ENCODE results near the gene GJA3. TPM values are rescaled to one million over a fixed set of nuclear protein-coding genes. Genes with fewer than 3 reads are reported as not detected.

GJA3 gene
- 0.16 TPM in 1 of 2 replicates, not detected in the other for total RNA-seq

DNA sequence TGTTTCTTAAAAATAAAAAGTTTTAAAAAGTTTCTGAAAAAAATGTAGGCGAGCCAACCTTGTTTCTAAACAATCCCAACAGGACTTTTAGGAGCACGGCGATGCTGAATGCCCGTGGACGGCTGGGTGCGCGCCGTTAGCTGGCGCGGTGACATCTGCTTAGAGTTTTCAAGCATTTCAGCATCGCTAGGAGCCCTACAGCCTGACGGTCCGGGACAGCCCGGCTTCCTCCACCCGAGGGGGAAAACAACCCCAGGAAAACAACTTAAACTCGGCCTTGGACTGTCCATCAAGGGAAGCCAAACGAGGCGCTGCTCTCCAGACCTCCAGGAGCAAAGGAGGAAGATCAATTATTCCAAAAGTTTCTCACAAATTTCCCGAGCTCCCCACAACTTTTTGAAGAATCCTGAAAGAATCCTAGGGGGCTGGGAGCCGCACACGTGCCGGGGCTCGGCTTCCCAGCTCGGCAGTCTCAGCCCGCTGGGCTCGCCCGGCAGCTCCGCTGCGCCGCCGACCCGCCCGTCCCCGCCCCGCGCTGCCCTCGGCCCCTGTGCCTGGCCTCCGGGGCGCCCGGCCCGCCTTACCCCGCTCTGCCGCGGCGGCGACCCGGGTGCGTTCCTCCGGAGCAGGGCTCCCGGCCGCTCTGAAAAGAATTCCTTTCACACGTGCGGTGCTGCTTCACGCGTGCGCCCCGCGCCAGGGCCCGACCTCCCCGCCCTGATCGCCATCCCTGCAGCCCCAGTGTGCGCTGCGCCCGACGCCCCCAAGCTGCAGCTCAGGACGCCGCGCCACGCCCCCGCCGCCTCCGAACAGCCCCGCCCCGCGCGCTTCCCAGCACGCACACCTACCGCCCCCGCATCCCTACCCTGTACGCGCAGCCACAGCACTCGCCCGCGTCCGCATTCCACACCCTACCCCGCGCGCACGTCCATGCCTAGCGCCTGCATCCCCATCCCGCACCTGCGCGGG lies at the start of gene GJA3:
Gene GJA3, minus strand, starts transcription at position 747 of the 969 bp plus-strand sequence. CDS start 17,764 bp downstream, outside the sequence.

DNA sequence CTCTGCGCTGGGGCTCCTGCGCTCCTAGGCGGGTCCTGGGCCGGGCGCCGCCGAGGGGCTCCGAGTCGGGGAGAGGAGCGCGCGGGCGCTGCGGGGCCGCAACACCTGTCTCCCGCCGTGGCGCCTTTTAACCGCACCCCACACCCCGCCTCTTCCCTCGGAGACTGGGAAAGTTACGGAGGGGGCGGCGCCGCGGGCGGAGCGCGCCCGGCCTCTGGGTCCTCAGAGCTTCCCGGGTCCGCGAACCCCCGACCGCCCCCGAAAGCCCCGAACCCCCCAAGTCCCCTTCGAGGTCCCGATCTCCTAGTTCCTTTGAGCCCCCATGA lies 31.9 kb upstream of the GJA3 start, which contains the start of gene GJB2:
Gene GJB2, minus strand, starts transcription at position 103 of the 326 bp plus-strand sequence. CDS start 3,357 bp downstream, outside the sequence.

Other genes with a start within 250 kb of the GJA3 start
- gene ZMYM2, start 202.3 kb downstream of the GJA3 start, total RNA-seq, result 63.1 and 76.6 TPM in 2 replicates
- gene GJB2, start 31.9 kb upstream of the GJA3 start, total RNA-seq, result 0.12 and 0.32 TPM in 2 replicates
- gene GJB6, start 71.3 kb upstream of the GJA3 start, total RNA-seq, result not detected in 2 replicates

Data from hair follicle dermal papilla cell (primary cell).